HG02642 (cell line): ENCODE data around the gene CCDC169.
"Not testable (repeated sequence)": the region's sequence is repeated elsewhere in the genome, so short reads cannot be mapped to it uniquely, and the experiment has no call there.

ENCODE experiments used
- ATAC-seq: cut with Tn5 transposase; IDR thresholded peaks from one replicate; pipeline ENCODE4 v1.9.1; 2021; ENCODE audit warnings: mild to moderate bottlenecking; ENCODE audit not compliant: unreplicated experiment, poor library complexity

CCDC169 gene

DNA sequence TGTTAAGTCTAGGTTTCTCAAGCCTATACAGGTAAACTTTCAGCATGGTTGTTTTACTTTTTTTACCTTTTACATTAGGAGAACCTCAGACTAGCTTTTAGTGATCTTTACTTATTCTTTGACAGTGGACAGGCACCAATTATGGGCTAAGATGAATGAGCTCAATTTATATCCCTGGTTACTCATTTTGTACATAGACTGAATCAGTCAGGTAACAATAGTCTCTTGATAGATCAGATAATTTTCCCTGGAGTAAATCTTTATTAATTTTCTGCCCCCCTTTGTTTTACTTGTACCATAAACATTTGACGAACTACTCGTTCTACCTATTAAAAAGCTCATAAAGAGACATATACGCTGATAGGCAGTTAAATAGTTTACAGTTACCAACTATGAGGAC is 25.8 kb upstream of the CCDC169 start:
- no peak for ATAC-seq

DNA sequence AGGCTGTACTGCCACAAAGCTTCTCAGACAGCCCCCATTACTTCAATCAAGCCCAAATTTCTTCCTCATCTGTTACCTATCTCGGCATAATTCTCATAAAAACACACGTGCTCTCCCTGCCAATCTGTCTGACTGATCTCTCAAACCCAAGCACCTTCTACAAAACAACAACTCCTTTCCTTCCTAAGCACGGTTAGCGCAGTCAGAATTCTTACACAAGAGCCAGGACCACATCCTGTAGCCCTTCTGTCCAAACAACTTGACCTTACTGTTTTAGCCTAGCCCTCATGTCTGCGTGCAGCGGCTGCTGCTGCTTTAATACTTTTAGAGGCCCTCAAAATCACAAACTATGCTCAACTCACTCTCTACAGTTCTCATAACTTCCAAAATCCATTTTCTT is 22.2 kb upstream of the CCDC169 start:
- not testable (repeated sequence) for ATAC-seq

DNA sequence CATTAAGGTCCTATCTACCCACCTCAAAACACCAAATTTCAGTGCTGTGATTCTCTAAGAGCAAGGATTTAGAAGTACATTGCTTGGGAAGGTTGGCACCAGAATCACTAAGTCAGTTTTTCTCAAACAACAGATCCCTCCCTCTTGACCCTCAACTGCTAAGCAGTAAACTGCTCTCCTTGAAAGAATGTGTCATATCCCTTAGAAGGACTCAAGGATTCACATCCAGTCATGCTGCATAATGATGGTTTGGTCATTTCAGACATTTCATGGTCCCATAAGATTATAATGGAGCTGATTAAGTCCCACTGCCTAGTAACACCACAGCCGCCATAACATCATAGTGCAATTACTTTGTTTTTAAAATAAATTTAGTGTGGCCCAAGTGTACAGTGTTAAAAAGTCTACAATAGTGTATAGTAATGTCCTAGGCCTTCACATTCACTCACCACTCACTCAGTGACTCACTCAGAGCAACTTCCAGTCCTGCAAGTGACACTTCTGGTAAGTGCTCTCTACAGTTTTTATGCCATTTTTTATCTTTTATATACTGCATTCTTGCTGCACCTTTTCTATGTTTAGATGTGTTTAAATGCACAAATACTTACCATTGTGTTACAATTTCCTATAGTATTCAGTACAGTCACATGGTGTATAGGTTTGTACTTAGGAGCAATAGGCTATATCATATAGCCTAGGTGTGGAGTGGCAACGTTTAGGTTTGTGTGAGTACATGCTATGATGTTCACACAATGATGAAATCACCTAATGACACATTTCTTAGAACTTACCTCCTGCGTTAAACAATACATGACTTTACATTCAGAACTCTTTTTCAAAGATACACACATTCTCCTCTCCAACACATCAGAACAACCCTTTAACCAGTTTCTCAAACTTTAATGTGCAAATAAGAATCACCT is 15.7 kb upstream of the CCDC169 start:
- ATAC-seq = no peak

DNA sequence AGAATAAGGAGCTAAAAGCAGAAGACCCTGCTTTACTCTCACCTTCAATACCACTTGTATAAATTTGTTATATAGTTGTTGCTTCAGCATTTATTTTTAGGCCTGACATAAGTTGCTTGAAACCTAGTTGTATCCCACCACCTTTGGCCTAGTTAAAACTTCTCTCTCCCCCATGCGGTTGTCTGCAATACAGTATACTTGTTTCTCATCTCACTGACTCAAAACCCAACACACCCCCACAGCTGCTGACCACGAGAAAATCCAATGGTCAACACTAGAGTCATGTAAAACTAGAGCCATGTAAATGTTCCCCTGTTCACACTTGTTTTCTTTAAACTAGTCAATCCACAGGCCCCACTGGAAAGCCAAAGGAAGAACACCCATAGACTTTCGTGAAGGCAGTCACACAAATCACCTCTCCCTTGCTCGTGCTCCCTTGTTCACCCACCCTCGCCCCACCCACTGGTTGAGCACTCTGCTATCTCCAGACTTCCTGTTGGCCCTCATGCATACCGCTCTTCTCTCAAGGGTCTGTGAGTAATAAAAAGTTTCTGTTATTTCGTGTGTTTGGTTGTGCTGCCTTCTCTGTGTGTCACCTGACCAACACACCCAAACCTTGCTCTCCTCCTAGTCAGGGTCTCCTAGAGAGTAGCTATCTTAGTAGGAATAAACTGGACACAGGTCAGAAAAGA is 12.9 kb upstream of the CCDC169 start:
- ATAC-seq = no peak

- no peak for ATAC-seq
Observed at GRCh38 chr13:36302289-36302688, 4.7 kb upstream of the CCDC169 start.

GRCh38 chr13:36299469-36299868 is 1.9 kb upstream of the CCDC169 start:
- not testable (repeated sequence) for ATAC-seq

GRCh38 chr13:36298535-36299068 is 988 bp upstream of the CCDC169 start:
- no peak for ATAC-seq

- ATAC-seq = no peak
Observed at GRCh38 chr13:36294096-36294495, 3.5 kb downstream of the CCDC169 start.

- ATAC-seq = no peak
Observed at GRCh38 chr13:36293497-36293896, 4.1 kb downstream of the CCDC169 start.

DNA sequence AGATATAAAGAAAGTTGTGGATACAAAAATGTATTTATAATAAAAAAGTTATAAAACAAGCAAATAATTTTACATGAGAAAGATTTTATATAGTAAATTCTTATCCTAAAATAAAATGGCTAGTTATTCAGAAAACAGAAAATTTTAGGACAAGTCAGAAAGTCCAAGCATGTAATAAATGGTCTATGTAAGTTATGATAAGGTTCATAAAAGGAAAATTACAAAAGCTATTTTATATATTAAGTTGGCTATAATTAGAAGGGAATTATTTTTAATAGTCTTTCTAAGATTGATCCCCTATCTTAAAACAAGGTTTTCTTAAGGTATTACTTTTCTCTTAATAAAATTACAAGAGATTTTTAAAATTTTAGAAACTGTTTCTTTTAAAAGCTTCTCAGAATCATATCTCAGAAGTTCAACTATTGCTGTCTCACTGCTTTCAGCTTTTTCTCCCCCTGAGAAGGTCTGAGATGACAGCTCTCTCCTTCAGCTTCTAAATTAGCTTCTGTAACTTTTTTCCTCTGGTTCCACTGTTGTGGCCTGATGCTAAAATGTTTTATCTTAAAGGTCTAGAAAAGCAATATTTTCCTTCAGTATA is 8.7 kb downstream of the CCDC169 start:
- no peak for ATAC-seq

DNA sequence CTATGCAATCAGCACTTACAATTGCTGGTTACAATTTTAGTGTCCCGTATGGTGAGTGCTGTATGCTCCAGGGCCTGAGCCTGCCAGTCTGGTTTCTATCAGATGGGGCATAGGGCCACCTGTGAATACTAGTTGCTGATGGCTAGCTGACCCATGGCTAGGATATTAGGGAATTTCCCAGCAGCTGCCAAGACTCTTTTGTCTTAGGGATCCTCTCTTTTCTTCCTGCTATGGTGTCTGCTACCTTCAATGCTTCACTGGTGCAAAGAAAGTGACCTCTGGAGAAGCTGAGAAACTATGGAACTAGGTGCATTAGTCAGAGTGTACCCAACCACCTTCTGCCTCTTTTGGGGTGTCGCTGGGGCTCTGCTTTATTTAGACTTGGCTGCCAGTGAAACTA is 11.6 kb downstream of the CCDC169 start:
- no peak for ATAC-seq

DNA sequence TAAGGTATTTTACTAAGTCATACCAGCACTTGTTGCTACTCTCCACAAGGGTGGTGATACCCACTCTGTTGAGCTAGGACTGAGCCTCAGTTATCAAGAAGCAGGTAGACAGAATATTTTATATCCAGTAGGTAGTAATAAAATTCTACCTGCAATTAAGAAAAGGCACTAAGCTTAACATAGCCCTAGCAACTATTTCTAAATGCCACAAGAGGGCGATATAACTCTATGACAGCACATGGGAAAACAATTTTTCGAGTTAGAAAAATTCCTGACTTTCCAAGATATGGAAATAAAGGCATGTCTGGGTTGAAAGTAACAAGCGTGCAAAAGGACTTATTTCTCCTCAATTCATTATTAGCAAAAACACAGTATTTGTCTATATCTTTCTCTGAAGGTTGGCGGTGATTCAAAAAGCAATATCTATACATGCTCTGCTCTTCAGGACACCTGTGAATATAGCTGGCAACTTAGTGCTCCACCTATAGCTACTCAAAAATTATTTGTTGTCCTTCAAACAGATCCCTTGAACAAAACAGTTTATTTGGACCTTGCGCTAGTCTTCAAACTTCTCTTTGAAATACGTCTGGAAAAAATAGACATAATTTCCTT is 14.7 kb downstream of the CCDC169 start:
- ATAC-seq = no peak

DNA sequence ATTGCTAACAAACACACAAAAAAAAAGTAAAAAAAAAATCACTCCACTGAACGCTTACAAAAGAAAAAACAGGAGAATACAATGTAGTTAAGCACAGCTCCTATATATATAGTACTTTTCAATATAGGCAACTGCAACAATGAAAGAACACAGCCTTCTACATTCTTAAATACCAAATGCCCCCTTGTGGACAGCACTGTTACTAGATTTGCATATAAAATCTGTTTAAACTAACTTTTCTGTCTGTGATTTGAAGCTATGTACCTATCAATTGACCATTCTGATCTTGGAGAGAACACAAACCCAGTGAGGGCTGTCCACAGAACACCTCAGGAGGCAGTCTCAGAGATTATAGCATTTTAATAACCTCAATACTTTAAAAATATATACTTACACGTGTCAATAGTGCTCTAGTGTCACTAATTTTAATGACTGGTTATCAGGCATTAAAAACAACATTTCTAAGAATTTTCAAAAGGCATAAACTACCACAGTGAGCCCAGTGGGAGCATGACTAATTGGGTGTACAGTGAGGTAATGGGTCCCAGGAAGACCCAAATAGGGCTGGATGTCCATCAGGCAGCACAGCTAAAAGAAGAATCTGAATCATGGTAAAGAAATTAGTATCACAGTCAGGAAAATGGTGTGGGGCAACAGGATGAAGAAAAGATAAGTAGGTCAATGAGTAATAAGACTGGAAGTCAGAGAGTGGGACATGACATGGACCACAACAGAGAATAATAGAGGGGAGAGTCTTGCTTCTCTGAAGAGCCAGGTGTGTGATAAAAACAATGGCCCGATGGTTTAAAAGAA is 22.2 kb downstream of the CCDC169 start:
- ATAC-seq = no peak

- ATAC-seq = no peak
Observed at GRCh38 chr13:36273431-36273830, 24.2 kb downstream of the CCDC169 start.

DNA sequence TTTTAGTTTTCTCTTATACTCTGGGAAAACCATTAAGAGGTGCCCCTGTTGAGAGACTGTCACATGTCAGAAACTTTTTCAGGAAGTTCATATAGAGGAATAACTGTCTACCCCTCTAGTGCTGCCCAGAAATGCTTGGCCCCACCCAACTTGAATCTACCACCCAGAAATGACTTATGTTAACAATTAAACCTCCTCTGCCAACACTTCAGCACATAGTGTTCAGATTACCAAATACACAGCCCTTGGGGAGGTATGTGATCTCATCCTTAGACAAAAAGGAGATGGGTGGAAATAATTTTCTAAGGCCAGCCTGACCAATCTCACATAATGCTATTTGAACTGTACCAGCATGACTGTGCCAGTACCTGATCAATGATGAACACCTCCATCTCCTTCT is 35.6 kb downstream of the CCDC169 start:
- ATAC-seq = no peak

- ATAC-seq = no peak
Observed at GRCh38 chr13:36261011-36261410, 36.6 kb downstream of the CCDC169 start.

- ATAC-seq = no peak
Observed at GRCh38 chr13:36259361-36260137, 38.1 kb downstream of the CCDC169 start.

- ATAC-seq = no peak
Observed at GRCh38 chr13:36258831-36259230, 38.8 kb downstream of the CCDC169 start.

DNA sequence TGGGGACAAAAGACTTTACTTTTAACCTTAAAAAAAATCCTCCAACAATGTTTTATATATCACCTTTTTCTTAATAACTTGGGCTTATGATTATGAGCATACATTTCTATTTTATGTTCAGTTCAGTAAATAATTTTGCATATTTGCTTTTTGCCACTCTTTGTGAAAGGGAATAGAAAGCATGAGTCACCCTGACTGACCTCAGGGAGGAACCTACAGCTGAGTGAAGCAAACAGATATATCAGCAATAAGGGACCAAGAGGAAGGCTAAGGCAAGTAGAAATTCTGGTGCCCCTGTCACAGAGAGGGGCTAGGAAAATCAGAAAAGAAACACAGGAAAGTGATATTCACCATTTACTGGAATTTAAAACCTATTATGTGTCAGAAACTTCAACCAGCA is 46.1 kb downstream of the CCDC169 start:
- no peak for ATAC-seq
